RWPE2 (cell line): ENCODE measurements around the gene STOML1.

Experiments
- ATAC-seq: fragments of 200-7000 bp; cut with Tn5 transposase; 3 replicates; pipeline ENCODE4 v1.9.1; 2021; ENCODE audit warnings: low read depth
- DNase-seq: peaks from one replicate; pipeline ENCODE4 v3.0.0-alpha.2; 2020; ENCODE audit warnings: low spot score
- H3K27ac ChIP-seq: fragments of 450-650 bp; 2 replicates; pipeline ENCODE4 v1.5.1; 2017; ENCODE audit warnings: mild to moderate bottlenecking; ENCODE audit not compliant: poor library complexity, severe bottlenecking
- H3K27me3 ChIP-seq: fragments of 250-450 bp; sonication (Bioruptor Pico); 2 replicates; pipeline ENCODE4 v1.5.1; 2021; ENCODE audit warnings: mild to moderate bottlenecking, moderate library complexity; ENCODE audit not compliant: insufficient read depth, poor library complexity, severe bottlenecking
- H3K36me3 ChIP-seq: fragments of 250-450 bp; sonication (Bioruptor Pico); 2 replicates; pipeline ENCODE4 v1.5.1; 2020; ENCODE audit warnings: low read depth, mild to moderate bottlenecking, moderate library complexity
- H3K4me1 ChIP-seq: fragments of 250-450 bp; sonication (Bioruptor Pico); 2 replicates; pipeline ENCODE4 v1.5.1; 2021; ENCODE audit warnings: mild to moderate bottlenecking, moderate library complexity; ENCODE audit not compliant: insufficient read depth, poor library complexity, severe bottlenecking
- H3K4me3 ChIP-seq: fragments of 250-450 bp; sonication (Bioruptor Pico); 2 replicates; pipeline ENCODE4 v1.5.1; 2021; ENCODE audit warnings: mild to moderate bottlenecking, moderate library complexity; ENCODE audit not compliant: severe bottlenecking
- H3K9me3 ChIP-seq: fragments of 250-450 bp; sonication (Bioruptor Pico); 2 replicates; pipeline ENCODE4 v1.5.1; 2021; ENCODE audit warnings: mild to moderate bottlenecking, moderate library complexity; ENCODE audit not compliant: severe bottlenecking
- CTCF ChIP-seq: fragments of 450-650 bp; IDR thresholded peaks from one replicate; pipeline ENCODE4 v1.5.1; 2017; ENCODE audit warnings: mild to moderate bottlenecking, moderate library complexity; ENCODE audit not compliant: poor library complexity, severe bottlenecking

Gene STOML1

GRCh38 chr15:74038707-74039655 lies 46.9 kb upstream of the STOML1 start:
- H3K4me1 ChIP-seq = no peaks in the 10 kb centered on the region
- no peak for ATAC-seq
- no peak for DNase-seq
- H3K9me3 ChIP-seq = no peaks in the 10 kb centered on the region
- no peak for TF ChIP-seq CTCF
- peaks cover 12% of the 10 kb centered on the region for H3K36me3 ChIP-seq
- no peaks in the 10 kb centered on the region for H3K27me3 ChIP-seq
- H3K4me3 ChIP-seq = no peak overlapping the region
- H3K27ac ChIP-seq = no peak overlapping the region

GRCh38 chr15:74037171-74038117 lies 45.3 kb upstream of the STOML1 start:
- H3K4me1 ChIP-seq = no peaks in the 10 kb centered on the region
- H3K27me3 ChIP-seq = no peaks in the 10 kb centered on the region
- H3K9me3 ChIP-seq = no peaks in the 10 kb centered on the region
- ATAC-seq (no peak), DNase-seq (no peak)
- peak; percentile 47 for TF ChIP-seq CTCF
- H3K27ac ChIP-seq = no peak overlapping the region
- peaks cover 21% of the 10 kb centered on the region for H3K36me3 ChIP-seq
- H3K4me3 ChIP-seq = no peak overlapping the region

GRCh38 chr15:74036271-74037170 lies 44.4 kb upstream of the STOML1 start:
- DNase-seq = no peak
- peak; percentile 76 for TF ChIP-seq CTCF
- Histone ChIP-seq H3K27me3 (no peaks in the 10 kb centered on the region), H3K4me1 (no peaks in the 10 kb centered on the region), H3K4me3 (no peak overlapping the region), H3K9me3 (no peaks in the 10 kb centered on the region), H3K27ac (no peak overlapping the region), H3K36me3 (peaks cover 25% of the 10 kb centered on the region)
- peak; percentile 49; the same call in 2 of the 3 replicates for ATAC-seq

- no peak for TF ChIP-seq CTCF
- Histone ChIP-seq H3K36me3 (peaks cover 36% of the 10 kb centered on the region), H3K4me3 (no peak overlapping the region), H3K27ac (no peak overlapping the region), H3K27me3 (no peaks in the 10 kb centered on the region), H3K4me1 (no peaks in the 10 kb centered on the region), H3K9me3 (no peaks in the 10 kb centered on the region)
- ATAC-seq (no peak), DNase-seq (no peak)
These were observed 43.3 kb upstream of the STOML1 start for GRCh38 chr15:74035121-74036017.
